BJ (cell line): ENCODE results near the gene EHD3. TPM values are rescaled to one million over a fixed set of nuclear protein-coding genes. Genes with fewer than 3 reads are reported as not detected.

Source experiments
- CTCF ChIA-PET: fragments of 350-600 bp; formaldehyde crosslinking; extraction: SDS; loops from one replicate; lab custom pipeline; 2021; ENCODE audit warnings: antibody characterized with exemption, inconsistent platforms; lab: Yijun Ruan, JAX
- POLR2A ChIA-PET: fragments of 300-600 bp; sonication (Branson Sonifier 250); formaldehyde crosslinking; extraction: SDS; loops from one replicate; lab custom pipeline; 2021; ENCODE audit warnings: antibody characterized with exemption; lab: Charles Lee
- DNase-seq: peaks from one replicate; pipeline ENCODE4 v3.0.0-alpha.2; 2011; ENCODE audit warnings: low read depth
- H3K27me3 ChIP-seq: 2 replicates; pipeline ENCODE4 v1.6.0; 2011; ENCODE audit warnings: low read length; ENCODE audit not compliant: control insufficient read depth, insufficient read depth
- H3K36me3 ChIP-seq: 2 replicates; pipeline ENCODE4 v1.5.1; 2011; ENCODE audit warnings: low read length; ENCODE audit not compliant: control insufficient read depth, insufficient read depth
- H3K4me3 ChIP-seq: 2 replicates; pipeline ENCODE4 v1.5.1; 2011; ENCODE audit warnings: low read depth, mild to moderate bottlenecking, control low read depth, low read length
- CTCF ChIP-seq: IDR thresholded peaks from 2 replicates; pipeline ENCODE4 v1.5.1; 2011; ENCODE audit warnings: low read depth, mild to moderate bottlenecking, control low read depth, inconsistent platforms, low read length, moderate library complexity; ENCODE audit not compliant: insufficient read depth
- polyA plus RNA-seq: library from polyadenylated mRNA; depleted of rRNA; stranded (reverse); fragments of >200 nt; gene quantifications from 2 replicates; pipeline ENCODE4 v1.2.3, GENCODE V29; 2011

EHD3 gene
- polyA plus RNA-seq, 1 experiment: 69.4 TPM

DNA sequence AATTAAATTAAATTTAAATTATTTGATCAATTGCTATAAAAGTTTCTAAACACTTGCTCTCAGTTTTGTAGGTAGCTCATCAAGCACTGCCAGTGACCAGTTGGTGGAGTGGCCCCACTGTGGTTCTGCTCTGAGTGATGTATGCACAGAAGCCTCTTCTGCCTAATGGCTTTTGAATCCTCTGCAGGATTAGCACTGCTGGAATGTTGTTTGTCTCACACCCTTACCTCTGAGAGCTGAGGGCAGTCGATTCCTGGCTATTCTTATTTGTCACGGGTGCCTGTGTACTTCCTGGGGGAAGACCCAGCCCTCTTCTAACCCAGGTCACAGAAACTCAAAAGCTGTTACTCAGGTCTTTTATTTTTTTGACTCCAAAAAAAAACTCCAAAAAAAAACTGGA lies 26.2 kb upstream of the EHD3 start:
- CTCF ChIA-PET: interaction anchor here (0.5 kb wide), 1 partner anchor 777 kb away, joined by 3 read pairs; no protein-coding TSS in a partner anchor
- no peaks in the 10 kb centered on the region for H3K36me3 ChIP-seq
- DNase-seq: no peak
- POLR2A ChIA-PET: no interaction called here
- H3K4me3 ChIP-seq: no peak overlapping the region
- no peak for TF ChIP-seq CTCF
- no peaks in the 10 kb centered on the region for H3K27me3 ChIP-seq

DNA sequence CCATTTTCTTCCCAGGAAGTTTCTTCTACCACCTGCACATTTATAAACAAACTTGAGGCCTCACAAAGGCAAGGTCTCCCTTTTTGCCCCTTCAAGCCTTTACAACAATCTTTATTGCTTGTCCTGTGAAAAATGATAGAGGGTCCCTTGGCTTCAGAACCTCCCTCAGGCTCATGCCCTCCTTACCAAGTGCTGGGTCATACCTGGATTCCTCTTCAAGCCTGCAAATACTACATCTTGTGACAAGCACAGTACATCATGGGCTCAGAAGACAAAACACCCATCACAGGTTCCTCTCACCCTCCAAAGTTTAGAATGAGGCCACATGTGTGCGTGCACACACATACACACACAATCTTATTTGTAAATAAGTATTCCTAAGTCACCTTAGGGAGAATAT lies 25.7 kb upstream of the EHD3 start:
- H3K36me3 ChIP-seq: no peaks in the 10 kb centered on the region
- ChIA-PET CTCF (interaction anchor here (0.5 kb wide), 1 partner anchor 777 kb away, joined by 3 read pairs; no protein-coding TSS in a partner anchor), POLR2A (no interaction called here)
- H3K4me3 ChIP-seq: no peak overlapping the region
- no peaks in the 10 kb centered on the region; the same call in 1 of the 2 replicates for H3K27me3 ChIP-seq
- no peak for TF ChIP-seq CTCF
- no peak for DNase-seq

GRCh38 chr2:31212659-31213600 lies 21.0 kb upstream of the EHD3 start:
- peaks cover 2% of the 10 kb centered on the region; the same call in 1 of the 2 replicates for H3K27me3 ChIP-seq
- no peak for TF ChIP-seq CTCF
- POLR2A ChIA-PET: no interaction called here
- CTCF ChIA-PET: no interaction called here
- H3K4me3 ChIP-seq: no peak overlapping the region
- no peaks in the 10 kb centered on the region for H3K36me3 ChIP-seq
- no peak for DNase-seq

GRCh38 chr2:31213601-31214443 lies 20.1 kb upstream of the EHD3 start:
- ChIA-PET CTCF (interaction anchor here (1.2 kb wide), 1 partner anchor 119 kb away, joined by 3 read pairs; no protein-coding TSS in a partner anchor), POLR2A (no interaction called here)
- no peaks in the 10 kb centered on the region for H3K36me3 ChIP-seq
- no peak overlapping the region for H3K4me3 ChIP-seq
- no peak for DNase-seq
- TF ChIP-seq CTCF: no peak
- H3K27me3 ChIP-seq: peaks cover 3% of the 10 kb centered on the region
